ENCODE data around the gene UBA6. TPM values are rescaled to one million over a fixed set of nuclear protein-coding genes. Genes with fewer than 3 reads are reported as not detected.

UBA6 gene
- total and polyA plus RNA-seq, 2 donors (not counting 1 experiment from before 2014, with no cell fraction given), result 22.8 to 64.0 TPM

DNA sequence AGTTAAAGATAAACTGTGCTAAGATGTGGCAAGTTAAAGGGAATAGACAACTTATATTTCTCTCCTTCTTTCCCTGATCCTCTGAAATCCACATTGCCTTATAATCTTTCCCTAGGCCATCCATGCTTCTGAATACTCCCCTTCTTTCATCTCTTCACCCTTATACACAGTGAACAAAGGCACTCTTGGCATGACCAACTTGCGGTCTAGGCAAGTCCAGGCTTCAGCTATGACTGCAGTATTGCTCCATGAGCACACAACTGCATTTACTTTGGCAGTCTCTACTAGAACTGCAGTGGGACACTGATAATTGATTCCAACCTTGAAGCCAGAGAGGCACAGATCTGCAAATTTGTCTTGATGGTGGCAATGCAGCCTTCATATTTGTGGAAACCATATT is 24.2 kb upstream of the UBA6 start:
- Mint-ChIP-seq H3K9me3 (ENCODE audit: insufficient read depth) (no peaks in the 10 kb centered on the region), H3K27ac (no peak overlapping the region), H3K4me3 (no peak overlapping the region), H3K27me3 (no peaks in the 10 kb centered on the region), H3K4me1 (no peaks in the 10 kb centered on the region)
- H3K4me3 ChIP-seq (ENCODE audit: control extremely low read depth in 1 of 5, extremely low read depth in 1 of 5, insufficient read depth in 1 of 5, low read depth in 2 of 5, low read length in 4 of 5), result no peak overlapping the region
- no peak overlapping the region for H3K27ac ChIP-seq (ENCODE audit: low read length in 2 of 2)
- H3K79me2 ChIP-seq (ENCODE audit: control insufficient read depth, insufficient read depth, low read length), result no peaks in the 10 kb centered on the region
- no peak overlapping the region for H2AFZ ChIP-seq (ENCODE audit: insufficient read depth, low read depth, low read length, poor library complexity, severe bottlenecking)
- no peak for DNase-seq
- TF ChIP-seq EZH2 (IDR thresholded peaks at IDR 0.05; ENCODE audit: borderline replicate concordance, insufficient read depth, low read depth, low read length, poor library complexity, severe bottlenecking), result no peak
- TF ChIP-seq, protein P1, sequence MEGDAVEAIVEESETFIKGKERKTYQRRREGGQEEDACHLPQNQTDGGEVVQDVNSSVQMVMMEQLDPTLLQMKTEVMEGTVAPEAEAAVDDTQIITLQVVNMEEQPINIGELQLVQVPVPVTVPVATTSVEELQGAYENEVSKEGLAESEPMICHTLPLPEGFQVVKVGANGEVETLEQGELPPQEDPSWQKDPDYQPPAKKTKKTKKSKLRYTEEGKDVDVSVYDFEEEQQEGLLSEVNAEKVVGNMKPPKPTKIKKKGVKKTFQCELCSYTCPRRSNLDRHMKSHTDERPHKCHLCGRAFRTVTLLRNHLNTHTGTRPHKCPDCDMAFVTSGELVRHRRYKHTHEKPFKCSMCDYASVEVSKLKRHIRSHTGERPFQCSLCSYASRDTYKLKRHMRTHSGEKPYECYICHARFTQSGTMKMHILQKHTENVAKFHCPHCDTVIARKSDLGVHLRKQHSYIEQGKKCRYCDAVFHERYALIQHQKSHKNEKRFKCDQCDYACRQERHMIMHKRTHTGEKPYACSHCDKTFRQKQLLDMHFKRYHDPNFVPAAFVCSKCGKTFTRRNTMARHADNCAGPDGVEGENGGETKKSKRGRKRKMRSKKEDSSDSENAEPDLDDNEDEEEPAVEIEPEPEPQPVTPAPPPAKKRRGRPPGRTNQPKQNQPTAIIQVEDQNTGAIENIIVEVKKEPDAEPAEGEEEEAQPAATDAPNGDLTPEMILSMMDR (IDR thresholded peaks at IDR 0.05), result no peak
- no peaks in the 10 kb centered on the region for H3K36me3 ChIP-seq (replicated peaks in 1 of 2; ENCODE audit: control extremely low read depth in 1 of 2, control insufficient read depth in 1 of 2, extremely low read depth in 1 of 2, insufficient read depth in 2 of 2, low read length in 1 of 2)
- 100% methylated on average over 1 of the region's 1 CpG for WGBS (ENCODE audit: insufficient coverage)
- no peak overlapping the region for H3K9ac ChIP-seq (ENCODE audit: low read length)
- H4K20me1 ChIP-seq (ENCODE audit: control insufficient read depth, insufficient read depth, low read length, poor library complexity, severe bottlenecking), result no peaks in the 10 kb centered on the region
- ChIA-PET CTCF (no interaction called here), POLR2A (no interaction called here)
- intact Hi-C loops (cut with micrococcal nuclease), result no loop called here
- no peak for ATAC-seq (ENCODE audit: low read depth)
- no peaks in the 10 kb centered on the region for H3K27me3 ChIP-seq (replicated peaks in 1 of 4; ENCODE audit: control extremely low read depth in 1 of 4, control insufficient read depth in 3 of 4, insufficient read depth in 4 of 4, low read length in 3 of 4)
- no peak overlapping the region for H3K4me2 ChIP-seq (replicated peaks; ENCODE audit: low read depth, low read length, poor library complexity, severe bottlenecking)
- H3K9me3 ChIP-seq (ENCODE audit: control extremely low read depth in 1 of 3, control insufficient read depth in 2 of 3, insufficient read depth in 1 of 3, low read length in 2 of 3), result peaks cover 0 to 2% (median 0%) of the 10 kb centered on the region in 3 donors
- no peaks in the 10 kb centered on the region for H3K4me1 ChIP-seq (ENCODE audit: control insufficient read depth in 2 of 2, insufficient read depth in 2 of 2, low read length in 2 of 2)

DNA sequence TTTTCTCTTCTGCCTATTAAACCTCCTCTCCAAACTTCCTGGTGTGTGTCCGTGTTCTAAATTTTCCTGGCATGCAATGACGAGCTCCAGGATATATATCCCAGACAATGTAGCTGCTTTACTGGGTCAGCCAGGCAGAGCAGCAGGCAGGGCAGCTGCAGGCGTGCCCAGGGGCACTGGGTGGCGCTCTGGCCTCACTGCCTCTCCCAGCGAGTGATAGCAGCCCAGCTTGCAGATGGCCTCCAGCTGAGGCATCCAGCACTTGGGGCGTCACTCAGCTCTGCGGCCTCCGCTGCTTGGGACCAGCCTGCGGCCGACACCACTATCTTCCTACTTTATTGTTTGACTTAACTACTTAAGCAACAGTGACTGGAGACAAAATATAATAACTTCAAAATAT is 23.0 kb upstream of the UBA6 start:
- ATAC-seq (ENCODE audit: low read depth) (no peak), DNase-seq (no peak)
- Histone ChIP-seq H3K4me2 (replicated peaks; ENCODE audit: low read depth, low read length, poor library complexity, severe bottlenecking) (no peak overlapping the region), H3K79me2 (ENCODE audit: control insufficient read depth, insufficient read depth, low read length) (no peaks in the 10 kb centered on the region), H3K27me3 (replicated peaks in 1 of 4; ENCODE audit: control extremely low read depth in 1 of 4, control insufficient read depth in 3 of 4, insufficient read depth in 4 of 4, low read length in 3 of 4) (no peaks in the 10 kb centered on the region), H3K27ac (ENCODE audit: low read length in 2 of 2) (no peak overlapping the region), H3K36me3 (replicated peaks in 1 of 2; ENCODE audit: control extremely low read depth in 1 of 2, control insufficient read depth in 1 of 2, extremely low read depth in 1 of 2, insufficient read depth in 2 of 2, low read length in 1 of 2) (peaks cover 0 to 1% of the 10 kb centered on the region in 2 experiments), H3K4me3 (ENCODE audit: control extremely low read depth in 1 of 5, extremely low read depth in 1 of 5, insufficient read depth in 1 of 5, low read depth in 2 of 5, low read length in 4 of 5) (no peak overlapping the region), H4K20me1 (ENCODE audit: control insufficient read depth, insufficient read depth, low read length, poor library complexity, severe bottlenecking) (no peaks in the 10 kb centered on the region), H2AFZ (ENCODE audit: insufficient read depth, low read depth, low read length, poor library complexity, severe bottlenecking) (no peak overlapping the region), H3K4me1 (ENCODE audit: control insufficient read depth in 2 of 2, insufficient read depth in 2 of 2, low read length in 2 of 2) (no peaks in the 10 kb centered on the region), H3K9me3 (ENCODE audit: control extremely low read depth in 1 of 3, control insufficient read depth in 2 of 3, insufficient read depth in 1 of 3, low read length in 2 of 3) (peaks cover 0 to 2% (median 0%) of the 10 kb centered on the region in 3 donors), H3K9ac (ENCODE audit: low read length) (no peak overlapping the region)
- ChIA-PET CTCF (no interaction called here), POLR2A (no interaction called here)
- intact Hi-C loops (cut with micrococcal nuclease), result no loop called here
- H3K9me3 Mint-ChIP-seq (ENCODE audit: insufficient read depth), result no peaks in the 10 kb centered on the region
- no peaks in the 10 kb centered on the region for H3K27me3 Mint-ChIP-seq
- WGBS (ENCODE audit: insufficient coverage), result 97% methylated on average over 8 of the region's 10 CpGs
- H3K27ac Mint-ChIP-seq, result no peak overlapping the region
- H3K4me1 Mint-ChIP-seq, result no peaks in the 10 kb centered on the region
- TF ChIP-seq, protein P1 (IDR thresholded peaks at IDR 0.05), result no peak
- TF ChIP-seq EZH2 (IDR thresholded peaks at IDR 0.05; ENCODE audit: borderline replicate concordance, insufficient read depth, low read depth, low read length, poor library complexity, severe bottlenecking), result no peak
- H3K4me3 Mint-ChIP-seq, result no peak overlapping the region
